GM19043 (cell line): ENCODE results near the gene CD46.

Experiments used
- ATAC-seq: cut with Tn5 transposase; IDR thresholded peaks from one replicate; pipeline ENCODE4 v1.9.1; 2021; ENCODE audit warnings: low read depth; ENCODE audit not compliant: unreplicated experiment

CD46 gene

DNA sequence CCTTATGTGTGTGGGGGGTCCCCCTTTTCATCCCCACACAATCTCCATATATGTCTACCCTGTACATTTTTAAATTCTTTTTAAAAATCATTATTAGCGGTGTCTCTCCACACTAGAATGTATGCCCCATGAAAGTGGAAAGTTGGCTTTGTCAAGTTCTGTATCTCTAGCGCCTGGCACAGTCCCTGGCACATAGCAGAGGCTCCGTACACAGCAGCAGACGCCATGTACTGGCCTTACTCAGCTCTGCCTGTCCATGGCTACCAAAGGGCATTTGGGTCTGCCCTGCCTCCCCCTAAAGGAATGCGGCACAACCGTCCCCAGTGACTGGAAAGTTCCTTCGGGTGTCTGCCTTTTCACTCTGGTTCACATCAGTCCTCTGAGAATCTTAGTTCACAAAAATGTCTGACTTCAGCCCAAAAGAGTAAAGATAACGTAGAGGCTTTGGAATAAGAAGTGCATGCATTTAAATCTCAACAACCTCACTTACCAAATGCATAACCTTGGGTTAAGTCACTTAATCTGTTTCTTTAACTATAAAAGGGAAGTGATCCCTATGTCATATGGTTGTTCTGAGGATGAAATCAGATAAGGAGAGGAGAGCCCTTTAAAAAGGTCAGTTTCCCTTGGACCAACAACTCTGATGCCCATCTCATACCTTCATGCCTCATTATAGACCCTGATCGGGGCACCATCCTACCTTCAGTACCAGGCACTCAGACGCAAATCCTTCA lies 61.1 kb downstream of the CD46 start:
- no peak for ATAC-seq

DNA sequence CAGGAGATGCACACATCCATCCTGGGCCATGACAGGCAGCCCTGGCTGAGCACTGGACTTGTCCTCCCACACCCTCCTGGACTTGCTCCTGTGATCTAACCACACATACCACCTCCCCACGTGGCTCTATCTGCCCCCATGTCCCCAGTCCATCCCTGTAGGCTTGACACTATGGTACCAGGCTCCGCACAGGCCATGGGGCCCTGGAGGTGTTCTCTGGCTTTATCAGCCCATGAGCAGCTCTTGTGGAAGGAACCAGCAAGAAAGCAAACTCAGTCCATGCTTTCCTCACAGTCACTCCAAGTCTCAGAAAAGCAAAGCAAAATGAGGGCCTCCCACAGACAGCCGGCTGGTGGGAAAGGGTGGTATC lies 61.6 kb downstream of the CD46 start:
- ATAC-seq = no peak

DNA sequence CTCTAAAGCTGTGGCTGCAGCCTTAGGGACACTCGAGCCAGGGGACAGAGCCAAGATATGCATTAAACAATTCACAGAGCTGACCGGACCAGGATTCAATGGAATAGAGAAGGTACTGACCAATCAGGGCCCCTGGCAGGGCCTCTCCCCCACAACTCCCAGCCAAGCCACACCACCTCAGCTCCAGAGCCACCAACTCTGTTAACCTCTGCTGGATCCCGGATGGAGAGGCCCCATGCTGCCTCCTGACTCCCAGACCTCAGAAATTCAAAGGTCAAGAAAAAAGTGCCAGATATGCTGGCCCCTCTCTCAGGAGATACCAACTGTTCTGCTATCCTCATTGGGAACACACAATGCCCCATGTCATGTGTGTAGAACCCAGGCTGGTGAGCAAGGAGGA lies 62.1 kb downstream of the CD46 start:
- ATAC-seq = no peak

DNA sequence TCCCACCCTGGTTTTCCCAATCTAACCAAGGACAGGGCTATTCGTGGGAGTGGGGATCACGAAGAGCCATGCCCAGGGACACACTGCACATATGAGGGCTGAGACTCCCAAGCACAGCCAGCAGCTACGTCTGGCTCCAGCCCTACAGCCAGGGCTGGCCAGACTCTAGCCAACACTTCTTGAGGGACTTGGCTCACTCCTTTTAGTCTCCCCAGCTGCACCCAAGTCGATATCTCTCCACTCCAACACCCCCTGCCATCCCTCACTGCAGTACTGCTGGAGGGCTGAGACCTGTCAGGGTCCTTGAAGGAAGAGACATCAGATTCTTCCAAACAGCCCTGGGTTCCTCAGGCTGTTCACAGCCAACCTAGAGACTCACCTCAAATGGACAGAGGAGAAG lies 62.6 kb downstream of the CD46 start:
- ATAC-seq = no peak

DNA sequence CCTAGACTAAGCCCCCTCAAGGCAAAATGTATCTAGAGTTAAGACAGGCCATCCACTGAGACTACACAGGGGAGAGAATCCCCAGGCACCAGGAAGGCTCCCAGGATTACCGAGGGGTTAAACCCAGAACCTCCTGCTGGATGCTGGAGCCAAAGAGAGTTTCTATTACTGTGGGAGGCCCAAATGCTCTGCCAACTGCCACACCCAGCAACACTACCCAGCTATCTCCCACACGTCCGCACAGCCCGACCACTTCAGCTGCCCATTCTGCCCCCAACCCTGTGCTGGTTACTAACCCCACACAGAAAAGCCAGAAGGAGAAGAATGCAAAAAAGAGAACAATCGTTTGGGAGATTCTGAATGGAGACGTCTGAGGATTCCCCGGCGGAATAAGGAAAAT lies 63.6 kb downstream of the CD46 start:
- ATAC-seq = no peak

DNA sequence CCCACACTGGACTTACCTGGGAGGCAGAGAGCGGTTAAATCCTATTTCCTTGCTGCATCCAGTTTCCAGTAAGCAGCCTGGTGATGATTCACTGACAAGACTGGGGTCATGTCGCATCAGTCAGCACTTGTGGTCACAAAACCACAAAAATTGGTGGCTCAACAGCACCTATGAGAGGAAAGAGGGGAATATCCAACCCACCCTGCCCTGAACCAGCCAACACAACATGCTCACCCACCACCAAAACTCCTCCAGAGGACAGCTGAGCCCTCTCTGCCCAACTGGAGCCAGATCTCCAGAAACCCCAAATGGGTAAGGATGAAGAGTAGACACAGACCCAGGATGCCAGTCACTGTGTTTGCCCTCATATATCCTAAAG lies 64.0 kb downstream of the CD46 start:
- no peak for ATAC-seq

DNA sequence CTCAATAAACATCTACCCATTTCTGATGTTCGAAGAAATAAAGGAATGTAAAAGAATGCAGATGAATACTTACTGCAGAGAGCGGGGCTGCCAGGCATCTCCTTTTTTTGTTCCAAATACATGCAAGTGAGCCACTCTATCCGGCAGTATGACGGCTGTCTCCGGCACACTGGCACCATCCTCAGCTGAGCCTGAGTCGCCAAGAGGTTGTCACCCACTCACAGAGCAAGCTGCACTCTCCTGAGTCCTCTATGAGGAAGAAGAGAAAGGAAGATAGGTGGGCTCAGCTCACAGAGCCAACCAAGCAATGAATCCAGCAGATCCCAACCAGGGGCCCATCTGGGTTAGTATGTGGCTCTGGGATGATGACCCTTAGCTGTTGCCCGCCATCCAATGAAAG lies 65.3 kb downstream of the CD46 start:
- no peak for ATAC-seq

DNA sequence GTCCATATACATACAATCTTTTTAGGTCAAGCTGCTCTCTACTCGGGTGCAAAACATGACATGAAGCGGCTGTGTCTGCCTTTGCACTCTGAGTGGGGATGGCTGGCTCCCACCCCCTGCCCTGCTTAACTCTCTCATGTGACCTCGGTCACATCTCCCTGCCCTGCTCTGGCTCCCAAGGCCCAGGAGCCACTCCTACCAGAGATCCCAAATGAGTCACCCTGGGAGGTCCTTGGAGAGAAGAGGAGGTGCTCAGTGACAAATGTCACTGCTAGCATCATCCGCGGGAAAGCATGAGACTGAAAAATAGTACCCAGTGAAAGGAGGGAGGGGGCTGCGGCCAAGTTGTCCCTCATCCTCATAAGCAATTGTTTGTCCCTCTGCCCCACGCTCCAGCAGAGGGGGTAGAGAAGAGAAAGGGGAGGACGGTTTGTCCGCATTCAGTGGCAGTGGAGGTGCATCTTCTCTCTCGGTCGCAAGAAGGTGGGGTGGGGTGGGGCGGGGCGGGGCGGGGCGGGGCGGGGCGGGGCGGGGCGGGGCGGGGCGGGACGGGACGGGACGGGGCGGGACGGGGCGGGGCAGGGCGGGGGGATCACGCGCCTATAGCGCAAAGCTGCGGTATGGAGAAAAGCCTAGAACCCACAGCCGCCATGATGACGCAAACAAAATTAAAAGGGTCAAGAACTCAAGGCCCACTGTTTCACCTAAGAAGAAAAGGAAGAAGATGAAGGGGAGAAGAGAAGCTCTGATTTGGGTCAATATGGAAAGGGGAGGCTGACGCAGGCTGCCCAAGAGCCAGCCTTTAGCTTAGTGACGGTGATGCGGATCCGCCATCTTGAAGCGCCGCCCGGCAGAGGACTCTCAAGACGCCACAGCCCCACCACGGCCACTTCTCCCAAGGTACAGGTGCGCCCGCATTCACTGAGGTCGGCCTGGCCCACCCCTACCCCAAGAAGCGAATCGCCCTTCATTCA lies 66.2 kb downstream of the CD46 start:
- ATAC-seq = no peak

DNA sequence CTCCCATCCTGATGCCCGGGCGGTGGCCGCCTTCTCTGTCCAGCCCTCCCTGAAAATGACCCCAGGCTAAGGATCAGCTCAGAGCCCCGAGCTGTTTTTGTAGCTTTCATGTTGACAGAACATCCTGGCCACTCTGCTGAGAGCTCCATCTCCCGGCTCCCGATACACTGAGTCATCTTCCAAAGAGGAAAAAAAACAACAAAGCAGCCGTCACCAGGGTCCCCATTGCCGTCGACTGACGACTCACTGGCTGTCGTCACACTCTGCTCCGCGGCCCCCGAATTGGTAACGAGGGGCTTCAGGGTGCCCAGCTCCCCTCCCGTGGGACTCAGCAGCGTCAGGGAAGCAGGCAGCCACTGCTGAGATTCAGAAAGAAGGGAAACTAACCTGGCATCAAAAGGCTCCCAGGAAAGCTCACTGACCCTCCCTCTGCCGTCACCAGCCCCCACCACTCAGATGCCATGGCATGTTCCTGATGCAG lies 67.2 kb downstream of the CD46 start:
- no peak for ATAC-seq

DNA sequence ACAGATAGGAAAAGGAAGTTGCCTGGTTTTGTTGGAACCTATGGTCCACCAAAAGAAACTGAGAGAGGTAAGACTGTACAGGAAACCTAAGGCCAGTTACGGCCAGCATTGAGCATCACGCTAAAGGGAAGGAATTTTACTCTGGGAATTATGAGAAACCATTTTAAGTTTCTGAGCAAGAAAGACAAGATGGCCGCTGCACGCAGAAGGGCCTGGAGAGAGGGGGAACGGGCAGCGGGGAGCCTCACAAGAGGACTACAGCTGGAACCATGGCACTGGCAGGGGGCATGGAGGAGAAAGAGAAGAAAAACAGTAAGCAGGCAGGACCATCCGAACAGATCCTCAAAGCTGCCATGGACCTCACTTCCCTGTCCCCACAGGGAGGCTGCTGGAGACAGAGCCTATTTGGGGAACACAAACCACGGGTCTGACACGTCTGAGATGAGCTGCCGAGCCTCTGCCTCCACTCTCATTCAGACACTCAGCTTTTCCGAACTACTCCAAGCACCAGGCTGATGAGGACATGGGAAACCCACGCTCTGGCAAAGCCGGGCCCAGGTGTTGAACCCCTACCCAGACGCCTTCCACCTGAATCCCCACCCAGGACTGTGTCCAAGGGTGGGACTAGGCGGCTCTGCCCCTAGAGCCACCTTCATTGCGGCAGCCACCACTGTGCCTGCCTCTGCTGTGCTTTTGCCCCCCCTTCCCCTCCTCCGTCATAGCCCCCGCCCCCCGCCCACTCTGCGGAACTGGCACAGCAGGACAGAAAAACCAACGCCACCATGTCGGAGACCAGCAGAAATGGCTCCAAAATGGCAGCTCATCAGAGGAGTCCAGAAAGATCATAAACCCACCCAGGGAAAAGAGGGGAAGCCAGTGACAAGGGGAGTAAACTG lies 69.0 kb downstream of the CD46 start:
- ATAC-seq = no peak

DNA sequence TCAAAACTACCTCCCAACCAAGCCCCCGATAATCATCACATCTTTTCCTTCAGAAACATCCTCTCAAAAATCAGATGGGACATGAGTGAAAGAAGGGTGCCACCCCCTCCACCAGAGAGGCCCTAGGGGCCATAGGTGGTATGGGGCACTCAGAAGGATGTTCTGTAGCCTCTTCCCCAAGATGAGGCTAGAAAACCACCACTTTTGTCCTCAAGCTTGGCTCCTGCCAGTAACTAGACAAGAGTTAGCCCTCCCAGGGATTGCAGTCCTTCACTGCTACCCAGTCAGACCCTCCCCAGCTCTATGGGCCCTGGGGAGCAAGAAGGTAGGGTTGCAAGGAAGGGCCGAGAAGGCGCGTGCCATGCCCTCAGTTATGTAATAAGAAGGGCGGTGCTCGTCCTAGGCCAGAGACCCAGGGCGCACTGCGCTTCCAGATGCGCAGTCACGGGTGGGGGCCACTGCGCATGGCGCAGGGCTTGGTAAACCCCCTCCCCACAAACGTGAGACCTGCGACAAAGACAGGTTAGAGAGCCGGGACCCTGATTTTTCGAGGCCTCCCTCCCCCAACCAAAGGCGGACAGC lies 69.7 kb downstream of the CD46 start:
- no peak for ATAC-seq

DNA sequence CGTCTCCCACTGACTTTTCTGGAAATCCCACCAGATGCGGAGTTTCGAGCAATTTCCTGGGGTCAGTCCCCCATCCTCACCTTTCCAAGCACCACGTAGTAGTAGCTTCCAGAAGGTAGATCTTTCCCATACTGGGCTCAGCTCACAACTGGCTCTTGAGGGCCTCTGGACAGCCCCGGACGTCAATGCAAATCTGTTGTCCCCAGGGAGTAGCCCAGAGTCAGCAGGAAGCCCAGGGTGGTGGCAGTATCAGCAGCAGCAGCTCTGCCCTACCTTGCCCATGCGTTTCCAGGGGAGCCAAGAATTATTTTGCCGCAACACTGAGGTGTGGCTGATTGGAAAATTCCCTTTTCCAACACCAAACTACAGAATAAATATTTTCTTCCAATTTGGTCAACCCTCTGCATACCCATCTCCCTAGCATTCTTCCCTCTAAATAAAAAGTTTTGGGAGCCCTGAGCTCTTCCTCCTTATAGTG lies 70.3 kb downstream of the CD46 start:
- peak; percentile 36 for ATAC-seq

DNA sequence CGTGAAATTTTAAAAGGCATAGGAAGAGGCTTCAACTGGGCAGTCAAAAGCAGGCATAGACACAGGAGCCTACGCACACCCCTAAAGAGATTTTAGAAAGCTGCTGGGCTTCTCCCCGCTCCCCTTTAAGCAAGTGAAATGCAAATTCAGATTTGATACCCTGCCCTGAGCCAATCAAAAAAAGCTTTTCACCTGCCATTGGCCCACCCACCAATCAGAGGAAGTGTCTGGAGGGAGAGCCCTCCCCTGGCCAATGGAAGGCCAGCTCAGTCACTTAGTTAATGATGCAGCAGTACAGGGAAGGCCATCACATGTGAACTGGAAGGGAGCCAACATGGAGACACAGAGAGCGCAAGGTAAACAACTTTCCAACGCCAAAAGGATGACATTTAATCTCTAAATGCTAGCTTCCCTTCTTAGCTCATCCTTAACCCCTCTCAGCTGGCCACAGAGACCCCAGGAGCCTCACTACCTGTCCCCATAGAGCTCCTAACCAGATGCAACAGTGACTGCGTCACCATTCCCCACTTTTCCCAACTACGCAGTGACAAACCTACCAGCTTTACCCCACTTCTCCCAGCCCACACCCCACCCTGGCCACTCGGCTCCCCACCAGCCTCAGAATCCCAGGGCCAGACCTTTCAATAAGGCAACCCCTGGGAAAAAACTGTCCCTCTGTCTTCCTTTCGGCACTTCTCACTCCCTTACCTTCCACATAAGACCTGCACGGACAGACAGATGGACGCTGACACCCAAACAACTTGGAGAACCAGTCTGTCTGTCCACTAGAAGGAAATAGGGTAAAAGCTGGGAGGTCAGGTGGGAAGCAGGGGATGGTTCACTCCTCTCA lies 71.0 kb downstream of the CD46 start:
- ATAC-seq = peak; percentile 58

DNA sequence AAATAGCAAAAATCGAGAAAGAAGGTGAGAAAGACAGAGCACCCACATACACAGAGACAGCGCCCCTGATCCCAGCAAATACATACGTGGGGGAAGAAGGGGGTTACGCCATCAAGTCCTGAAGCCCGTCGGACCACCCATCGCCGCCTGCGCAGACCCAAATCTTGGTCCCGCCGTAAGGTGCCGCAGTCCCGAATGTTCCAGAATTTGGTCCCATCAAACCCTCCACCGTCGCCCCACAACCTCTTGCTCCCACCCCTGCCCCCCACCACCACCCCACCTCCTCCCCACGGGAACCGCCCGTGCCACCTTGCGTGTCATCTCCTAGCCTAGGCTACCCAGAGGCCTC lies 71.7 kb downstream of the CD46 start:
- no peak for ATAC-seq

DNA sequence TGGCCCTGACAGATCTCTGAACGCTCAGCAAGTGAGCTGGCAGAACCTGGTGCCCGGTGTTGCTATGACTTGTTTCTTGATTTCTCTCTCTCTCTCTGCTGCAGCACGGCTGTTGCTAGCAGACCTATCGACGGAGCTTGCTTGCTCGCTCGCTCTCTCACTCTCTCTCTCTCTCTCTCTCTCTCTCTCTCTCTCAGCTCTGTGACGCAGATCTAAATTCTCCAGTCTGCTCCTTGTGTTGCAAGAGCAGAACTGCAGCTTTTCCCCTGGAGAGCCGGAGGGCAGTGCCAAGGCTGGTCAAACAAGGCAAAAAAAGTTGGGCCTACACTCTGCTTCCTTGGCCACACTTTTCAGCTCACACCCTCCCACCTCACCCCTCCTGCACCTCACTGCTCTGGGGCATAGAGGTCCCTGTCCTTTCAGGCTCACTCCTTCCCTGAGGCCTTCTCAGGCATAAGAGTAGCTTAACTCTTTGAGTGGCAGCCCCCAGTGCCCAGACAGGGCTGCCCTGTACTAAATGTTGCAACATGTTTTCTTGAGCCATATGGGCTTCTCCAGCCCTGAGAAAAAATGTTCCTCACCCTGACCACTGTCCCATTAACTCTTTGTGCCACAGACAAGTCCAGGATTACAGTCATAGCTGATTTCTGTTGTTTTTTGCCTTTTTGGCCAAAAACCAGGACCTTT lies 72.2 kb downstream of the CD46 start:
- peak; percentile 14 for ATAC-seq

DNA sequence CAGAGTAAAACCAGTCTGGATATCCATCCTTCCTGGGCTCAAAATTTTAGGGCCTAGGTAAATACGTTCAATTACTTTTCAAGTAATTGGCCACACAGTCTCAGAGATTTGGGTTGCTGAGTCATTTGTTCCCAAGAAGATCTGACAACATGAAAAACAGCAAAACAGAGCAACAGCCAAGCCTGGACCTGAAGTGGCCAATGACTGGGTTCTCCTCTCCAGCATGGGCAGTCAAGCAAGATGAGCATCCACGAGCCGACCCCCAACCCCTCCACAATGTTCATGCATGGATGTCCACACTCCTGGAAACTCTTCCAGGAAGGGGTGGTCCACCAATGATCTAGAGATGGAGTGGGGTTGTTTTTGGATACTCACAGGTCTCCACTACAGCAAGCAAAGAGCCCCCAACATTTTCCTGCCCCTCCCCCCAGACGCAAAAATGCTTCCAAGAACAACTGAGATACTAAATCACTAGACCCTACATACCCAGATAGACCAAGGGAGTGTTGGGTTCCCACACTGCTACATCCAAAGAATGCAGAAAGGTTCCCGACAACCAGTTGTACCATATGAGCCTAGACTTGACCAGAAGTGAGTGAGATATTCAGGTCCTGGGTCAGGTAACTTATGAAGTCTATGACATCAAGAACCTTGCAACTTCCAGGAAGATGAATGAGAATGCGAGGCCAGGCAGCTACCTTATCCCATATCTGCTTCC lies 73.0 kb downstream of the CD46 start:
- no peak for ATAC-seq

DNA sequence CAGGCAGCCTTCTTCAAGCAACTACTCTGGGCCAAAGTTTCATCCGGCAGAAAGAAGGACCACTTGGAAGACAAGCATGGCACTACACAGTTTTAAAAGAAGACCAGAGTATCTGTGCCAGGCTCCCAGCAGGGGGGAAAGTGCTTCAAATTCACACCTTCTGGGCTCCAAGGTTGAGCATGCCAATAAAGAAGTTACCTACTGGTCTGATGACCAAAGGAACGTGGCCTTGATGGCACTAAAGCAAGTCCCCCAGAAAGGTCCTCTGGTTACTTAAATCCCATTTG lies 73.5 kb downstream of the CD46 start:
- ATAC-seq = no peak

DNA sequence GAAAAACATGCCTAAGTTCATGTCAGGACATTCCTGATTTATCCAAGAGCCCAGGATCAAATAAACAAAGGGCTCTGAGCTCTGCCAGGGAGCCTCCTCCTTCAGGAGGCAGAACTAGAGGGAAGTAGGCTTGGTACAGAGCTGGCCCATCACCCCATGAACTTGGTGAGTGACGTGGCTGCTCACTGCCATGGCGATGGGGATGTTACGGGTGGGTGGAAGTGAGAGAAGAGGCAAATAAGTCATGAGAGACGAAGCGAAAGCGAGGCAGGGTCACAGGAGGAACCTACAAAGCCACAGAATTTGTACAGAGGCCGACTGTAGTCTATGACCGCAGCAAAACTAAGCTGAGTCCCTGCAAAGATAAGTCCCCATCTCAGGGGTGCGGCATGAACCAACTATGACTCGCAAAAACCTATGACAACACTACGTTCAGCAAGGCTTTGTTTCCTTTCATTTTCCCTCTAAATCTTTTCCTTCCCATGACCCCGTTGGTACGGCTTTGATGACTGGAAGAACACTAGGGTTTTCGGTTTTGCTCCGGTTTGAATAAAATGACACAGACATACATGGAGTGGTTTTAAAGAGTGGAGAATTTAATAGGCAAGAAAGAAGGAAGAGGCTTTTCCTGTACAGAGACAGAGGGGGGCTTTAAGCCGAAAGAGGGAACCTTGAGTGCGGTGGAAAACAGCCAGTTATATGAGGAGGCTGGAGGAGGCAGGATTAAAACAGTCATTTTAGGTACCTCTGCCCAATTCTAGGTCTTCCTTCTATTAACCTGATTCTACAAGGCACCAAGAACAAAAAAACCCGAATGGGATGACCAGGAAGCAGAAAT lies 74.1 kb downstream of the CD46 start:
- peak; percentile 62 for ATAC-seq
